Inflammatory macrophage (primary cell): Measurements from ENCODE around the gene UPF1.

Source experiments
- DNase-seq, 2 donors: peaks; one replicate each; pipeline ENCODE4 v3.0.0-alpha.2; 2020 to 2022

UPF1 gene

GRCh38 chr19:18840288-18841267, 8.8 kb downstream of the UPF1 start:
- DNase-seq: no peak

- DNase-seq: no peak
Observed at GRCh38 chr19:18841400-18841799, 9.6 kb downstream of the UPF1 start.

GRCh38 chr19:18842166-18842565, 10.4 kb downstream of the UPF1 start:
- DNase-seq: no peak

GRCh38 chr19:18843960-18844359, 12.2 kb downstream of the UPF1 start:
- DNase-seq: no peak

GRCh38 chr19:18844806-18845329, 13.1 kb downstream of the UPF1 start:
- DNase-seq: no peak

- no peak for DNase-seq
Observed at GRCh38 chr19:18845961-18846360, 14.2 kb downstream of the UPF1 start.

- peak; percentile 62 to 71 for DNase-seq
Observed at GRCh38 chr19:18846862-18847548, 15.2 kb downstream of the UPF1 start.

- no peak for DNase-seq
Observed at GRCh38 chr19:18847549-18848463, 16.0 kb downstream of the UPF1 start.

- peak; percentile 87 to 91 for DNase-seq
Observed at GRCh38 chr19:18848878-18849661, 17.3 kb downstream of the UPF1 start.

- DNase-seq: no peak
Observed at GRCh38 chr19:18849838-18850400, 18.2 kb downstream of the UPF1 start.

GRCh38 chr19:18850471-18851375, 19.0 kb downstream of the UPF1 start:
- DNase-seq: no peak

GRCh38 chr19:18851673-18852325, 20.0 kb downstream of the UPF1 start:
- DNase-seq: no peak

- no peak for DNase-seq
Observed at GRCh38 chr19:18852648-18853047, 20.9 kb downstream of the UPF1 start.

GRCh38 chr19:18853755-18854427, 22.1 kb downstream of the UPF1 start:
- no peak for DNase-seq

- no peak for DNase-seq
Observed at GRCh38 chr19:18854982-18855381, 23.2 kb downstream of the UPF1 start.

- no peak for DNase-seq
Observed at GRCh38 chr19:18855647-18856384, 24.1 kb downstream of the UPF1 start.

- DNase-seq: no peak
Observed at GRCh38 chr19:18856385-18857126, 24.8 kb downstream of the UPF1 start.
